Lower leg skin (tissue), 4 donors: ENCODE data around the gene RTF2. TPM values are rescaled to one million over a fixed set of nuclear protein-coding genes. Genes with fewer than 3 reads are reported as not detected.

Experiments used
- DNase-seq, 2 donors: peaks; one replicate each; pipeline ENCODE4 v3.0.0-alpha.2; 2019; ENCODE audit warnings: low spot score in 2 of 2
- H3K4me3 ChIP-seq: fragments of 200-600 bp; sonication (generic); 2 replicates; pipeline ENCODE4 v1.5.1; 2017; ENCODE audit warnings: mild to moderate bottlenecking, low read depth; ENCODE audit not compliant: poor library complexity, severe bottlenecking
- POLR2A ChIP-seq, 2 donors: fragments of 450-650 bp; IDR thresholded peaks; one replicate each; pipeline ENCODE4 v1.6.1; 2016 to 2017; ENCODE audit warnings: antibody characterized with exemption in 2 of 2, mild to moderate bottlenecking in 1 of 2, moderate library complexity in 1 of 2
- WGBS, 2 donors: methylation state at CpG; one replicate each; pipeline ENCODE4 v1.1.5; 2018; 5-methylcytosine and 5-hydroxymethylcytosine counted together
- intact Hi-C: fragments of 100-400 bp; cut with DNase I; formaldehyde crosslinking; loops from one replicate; pipeline ENCODE4 v1.15.0; 2023; ENCODE audit warnings: low total_unique reads
- total RNA-seq, 4 donors: library from RNA; depleted of rRNA; stranded (reverse); fragments of >200 nt; gene quantifications; one replicate each; pipeline ENCODE4 v1.1.0, GENCODE V29; 2016
- TF ChIP-seq, protein P1 (sequence below), 3 donors: fragments of 450-650 bp; IDR thresholded peaks; one replicate each; pipeline ENCODE4 v1.5.1; 2016; ENCODE audit warnings: antibody characterized with exemption in 3 of 3, mild to moderate bottlenecking in 3 of 3, moderate library complexity in 2 of 3

Gene RTF2
- total RNA-seq, 4 donors from 2014 or later, result 37.0 to 57.8 (median 47.9) TPM

DNA sequence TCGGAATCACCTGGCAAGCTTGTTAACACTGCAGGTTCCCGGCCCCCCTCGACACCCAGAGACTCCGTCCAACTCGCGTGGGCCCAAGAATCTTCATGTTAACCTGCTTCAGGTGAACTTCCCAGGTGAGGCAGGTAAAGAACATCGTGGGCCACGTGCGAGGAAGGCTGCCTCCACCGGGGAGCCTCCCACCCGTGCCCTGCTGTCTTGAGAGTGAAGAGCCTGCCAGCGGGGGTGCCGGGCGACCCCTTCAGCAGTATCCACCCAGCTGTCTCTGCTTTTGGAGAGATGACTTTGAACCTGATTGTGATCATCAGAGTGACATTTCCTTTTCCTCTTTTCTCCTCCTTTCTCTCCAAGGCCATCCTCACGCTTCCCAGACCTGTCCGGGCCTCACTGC, 22.9 kb upstream of the RTF2 start:
- TF ChIP-seq POLR2A (IDR thresholded peaks at IDR 0.05), result no peak
- WGBS, 2 donors, result 93 to 94% methylated on average over 16 of the region's 16 CpGs

DNA sequence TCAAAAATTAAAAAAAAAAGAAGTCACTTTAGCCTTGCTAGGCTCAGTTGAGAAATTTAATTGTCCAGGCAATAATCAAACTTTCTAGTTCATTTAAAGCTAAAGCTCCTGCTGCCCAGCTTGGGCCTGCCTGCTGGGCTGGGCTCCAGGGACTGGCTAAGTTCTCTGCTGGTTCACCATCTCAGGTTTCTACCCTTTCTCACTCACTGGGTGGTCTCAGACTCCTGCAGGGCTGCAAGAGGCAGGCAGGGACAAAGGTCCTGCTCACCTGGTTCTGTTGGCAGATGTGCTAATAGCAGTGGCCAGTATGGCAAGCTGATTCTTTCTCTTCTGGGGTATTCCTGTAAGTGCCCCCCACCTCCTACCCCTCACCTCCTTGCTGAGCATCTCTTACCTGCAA, 21.2 kb upstream of the RTF2 start:
- no peak overlapping the region for H3K4me3 ChIP-seq
- intact Hi-C loops, result no loop called here
- no peak for TF ChIP-seq POLR2A (IDR thresholded peaks at IDR 0.05)
- TF ChIP-seq, protein P1, sequence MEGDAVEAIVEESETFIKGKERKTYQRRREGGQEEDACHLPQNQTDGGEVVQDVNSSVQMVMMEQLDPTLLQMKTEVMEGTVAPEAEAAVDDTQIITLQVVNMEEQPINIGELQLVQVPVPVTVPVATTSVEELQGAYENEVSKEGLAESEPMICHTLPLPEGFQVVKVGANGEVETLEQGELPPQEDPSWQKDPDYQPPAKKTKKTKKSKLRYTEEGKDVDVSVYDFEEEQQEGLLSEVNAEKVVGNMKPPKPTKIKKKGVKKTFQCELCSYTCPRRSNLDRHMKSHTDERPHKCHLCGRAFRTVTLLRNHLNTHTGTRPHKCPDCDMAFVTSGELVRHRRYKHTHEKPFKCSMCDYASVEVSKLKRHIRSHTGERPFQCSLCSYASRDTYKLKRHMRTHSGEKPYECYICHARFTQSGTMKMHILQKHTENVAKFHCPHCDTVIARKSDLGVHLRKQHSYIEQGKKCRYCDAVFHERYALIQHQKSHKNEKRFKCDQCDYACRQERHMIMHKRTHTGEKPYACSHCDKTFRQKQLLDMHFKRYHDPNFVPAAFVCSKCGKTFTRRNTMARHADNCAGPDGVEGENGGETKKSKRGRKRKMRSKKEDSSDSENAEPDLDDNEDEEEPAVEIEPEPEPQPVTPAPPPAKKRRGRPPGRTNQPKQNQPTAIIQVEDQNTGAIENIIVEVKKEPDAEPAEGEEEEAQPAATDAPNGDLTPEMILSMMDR (IDR thresholded peaks at IDR 0.05), result no peak
- DNase-seq, result no peak

More for the DNA sequence above, 22.9 kb upstream of the RTF2 start:
- H3K4me3 ChIP-seq, result no peak overlapping the region
- intact Hi-C loops, result no loop called here
- DNase-seq, result no peak

DNA sequence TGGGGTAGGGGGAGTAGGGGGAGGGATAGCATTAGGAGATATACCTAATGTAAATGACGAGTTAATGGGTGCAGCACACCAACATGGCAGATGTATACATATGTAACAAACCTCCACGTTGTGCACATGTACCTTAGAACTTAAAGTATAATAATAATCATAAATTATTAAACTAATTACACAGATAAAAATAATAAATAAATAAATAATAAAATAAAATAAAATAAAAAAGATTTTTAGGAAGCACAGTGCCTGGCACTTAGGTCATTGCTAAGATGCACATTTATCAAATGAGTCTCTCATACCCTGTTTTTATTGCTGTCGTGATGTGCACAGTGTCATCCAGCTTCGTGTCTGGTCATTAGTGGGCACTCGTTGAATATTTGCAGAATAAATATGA, 19.0 kb upstream of the RTF2 start:
- intact Hi-C loops, result no loop called here
- no peak for DNase-seq
- WGBS, 2 donors, result 91% methylated on average over 5 of the region's 5 CpGs
- no peak overlapping the region for H3K4me3 ChIP-seq
- TF ChIP-seq, protein P1 (IDR thresholded peaks at IDR 0.05), result no peak
- TF ChIP-seq POLR2A (IDR thresholded peaks at IDR 0.05), result no peak

DNA sequence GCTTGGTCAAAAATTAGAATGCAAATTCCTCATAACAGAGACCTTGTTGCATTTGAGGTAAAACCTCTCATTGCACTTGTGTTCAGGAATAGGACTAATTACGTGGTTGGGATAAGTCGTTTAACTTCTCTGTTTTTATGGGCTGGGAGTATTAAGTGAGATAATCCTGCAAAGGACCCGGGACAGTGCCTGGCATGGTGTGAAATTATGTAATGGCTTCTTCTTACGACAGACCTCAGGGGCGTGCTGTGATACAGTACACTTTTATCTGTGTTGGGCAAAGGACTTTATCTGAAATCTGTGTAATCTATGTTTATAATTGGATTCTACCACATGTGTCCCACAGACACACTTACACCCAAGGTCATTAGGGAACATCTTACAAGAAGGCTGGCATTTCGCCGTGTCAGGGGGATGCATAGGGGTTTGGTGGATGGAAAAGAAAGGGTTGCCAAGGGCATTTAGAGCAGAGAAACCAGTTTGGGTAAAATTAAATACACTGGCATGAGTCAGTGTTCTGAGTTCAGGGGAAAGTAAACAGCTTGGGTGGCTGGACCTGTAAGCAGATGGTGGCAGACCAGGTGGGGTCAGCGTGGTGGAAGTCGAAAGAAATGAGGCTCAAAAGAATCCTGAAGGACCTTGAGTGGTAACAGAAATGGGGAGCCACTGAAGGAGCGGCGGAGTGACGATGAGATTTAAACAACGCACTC, 17.2 kb upstream of the RTF2 start:
- no peak for DNase-seq
- H3K4me3 ChIP-seq, result no peak overlapping the region
- intact Hi-C loops, result no loop called here
- no peak for TF ChIP-seq POLR2A (IDR thresholded peaks at IDR 0.05)
- TF ChIP-seq, protein P1 (IDR thresholded peaks at IDR 0.05), result no peak
- WGBS, 2 donors, result 76 to 79% methylated on average over 13 of the region's 13 CpGs

DNA sequence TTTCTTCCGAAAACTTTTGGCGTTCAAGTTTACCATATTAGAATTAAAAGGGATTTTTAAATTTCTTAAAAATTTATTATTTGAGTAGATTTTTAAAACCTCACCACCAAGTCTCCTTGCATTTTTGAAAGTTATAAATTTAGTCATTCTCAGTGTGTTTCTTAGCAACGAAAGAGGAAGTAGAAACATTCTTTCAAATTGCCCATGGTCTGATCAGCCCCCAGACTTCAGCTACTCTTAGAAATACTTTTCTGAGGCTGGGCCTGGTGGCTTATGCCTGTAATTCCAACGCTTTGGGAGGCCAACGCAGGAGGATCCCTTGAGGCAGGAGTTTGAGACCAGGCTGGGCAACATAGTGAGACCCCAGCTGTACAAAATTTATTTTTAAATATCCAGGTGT, 15.1 kb upstream of the RTF2 start:
- intact Hi-C loops, result no loop called here
- no peak overlapping the region for H3K4me3 ChIP-seq
- no peak for TF ChIP-seq POLR2A (IDR thresholded peaks at IDR 0.05)
- TF ChIP-seq, protein P1 (IDR thresholded peaks at IDR 0.05), result no peak
- no peak for DNase-seq
- 76 to 79% methylated on average over 5 of the region's 5 CpGs for WGBS, 2 donors

DNA sequence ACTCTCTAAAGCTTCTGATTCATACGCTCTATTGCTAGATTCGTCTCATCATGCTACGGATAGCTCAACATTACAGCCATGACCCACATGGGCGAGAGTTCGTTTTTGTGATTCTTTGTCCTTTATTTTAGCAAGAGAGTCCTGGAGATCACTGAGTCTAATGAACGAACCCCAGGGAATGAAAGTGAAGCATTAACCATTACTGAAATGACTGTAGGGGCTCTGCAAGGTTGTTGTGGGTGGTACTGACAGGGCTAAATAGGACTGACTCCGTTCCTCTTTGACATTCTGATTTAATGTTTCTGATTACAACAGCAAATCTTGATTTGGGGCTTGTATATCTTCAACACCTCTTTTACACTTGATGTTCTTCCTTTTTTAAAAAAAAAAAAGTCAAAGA, 13.7 kb upstream of the RTF2 start:
- 81 to 84% methylated on average over 7 of the region's 7 CpGs for WGBS, 2 donors
- TF ChIP-seq, protein P1 (IDR thresholded peaks at IDR 0.05), result no peak
- TF ChIP-seq POLR2A (IDR thresholded peaks at IDR 0.05), result no peak
- H3K4me3 ChIP-seq, result no peak overlapping the region
- intact Hi-C loops, result no loop called here
- no peak for DNase-seq
